HCT116 (cell line): Measurements from ENCODE around the gene CLEC4G. TPM values are rescaled to one million over a fixed set of nuclear protein-coding genes. Genes with fewer than 3 reads are reported as not detected.

Source experiments
- ATAC-seq: fragments of 200-7000 bp; cut with Tn5 transposase; 2 replicates; pipeline ENCODE4 v1.9.1; 2020; ENCODE audit warnings: mild to moderate bottlenecking, moderate library complexity
- BruUV-seq: library from RNA; stranded (reverse); fragments of 400-500 nt; replicated peaks from 2 replicates; lab custom pipeline; 2021; lab: Mats Ljungman, UMichigan
- CTCF ChIA-PET: fragments of 300-600 bp; sonication (Branson Sonifier 250); formaldehyde crosslinking; loops from one replicate; lab custom pipeline; 2021; ENCODE audit warnings: antibody characterized with exemption; lab: Charles Lee
- POLR2A ChIA-PET: fragments of 300-600, 350-600 bp; sonication (Branson Sonifier 250); formaldehyde crosslinking; loops from one replicate; lab custom pipeline; 2021; ENCODE audit warnings: antibody characterized with exemption; lab: Charles Lee
- RAD21 ChIA-PET, 2 experiments: fragments of 300-600 bp; sonication (Branson Sonifier 250); formaldehyde crosslinking; loops; one replicate each; lab custom pipeline; 2023; ENCODE audit warnings: low total read pairs in 2 of 2; ENCODE audit not compliant: uncharacterized antibody in 2 of 2, unreplicated experiment in 2 of 2, low non-redundant PET in 1 of 2; lab: Charles Lee
- DNase-seq: peaks from one replicate; pipeline ENCODE4 v3.0.0-alpha.2; 2010; ENCODE audit warnings: low read depth, low spot score
- H2AFZ ChIP-seq: fragments of 200-600 bp; shearing (Covaris generic), sonication (generic); 2 replicates; pipeline ENCODE4 v1.6.1; 2017; ENCODE audit warnings: low read depth, mixed run types, mixed read lengths, antibody characterized with exemption, low read length; ENCODE audit not compliant: poor library complexity, severe bottlenecking
- H3K27ac ChIP-seq: 2 replicates; pipeline ENCODE4 v1.5.1; 2012; ENCODE audit warnings: low read depth, low read length
- H3K27me3 ChIP-seq: fragments of 200-600 bp; sonication (generic); 2 replicates; pipeline ENCODE4 v1.6.1; 2016; ENCODE audit warnings: mixed run types, low read length, mixed read lengths; ENCODE audit not compliant: insufficient read depth
- H3K36me3 ChIP-seq, 2 experiments: fragments of 200-500 bp in 1 of 2; fragments of 200-600 bp in 1 of 2; sonication (Bioruptor generic) in 1 of 2; sonication (generic) in 1 of 2; 2 replicates each; pipeline versions ENCODE4 v1.5.1 to v1.6.1; 2014 to 2016; ENCODE audit warnings: low read length in 2 of 2, inconsistent platforms in 1 of 2, mixed read lengths in 1 of 2, mixed run types in 1 of 2; ENCODE audit not compliant: insufficient read depth in 2 of 2, control insufficient read depth in 1 of 2
- H3K4me1 ChIP-seq, 2 experiments: fragments of 200-600 bp in 1 of 2; sonication (generic) in 1 of 2; 2 replicates each; pipeline versions ENCODE4 v1.5.1 to v1.6.1; 2012 to 2017; ENCODE audit warnings: low read length in 2 of 2, inconsistent platforms in 1 of 2, mild to moderate bottlenecking in 1 of 2, mixed read lengths in 1 of 2, mixed run types in 1 of 2, moderate library complexity in 1 of 2; ENCODE audit not compliant: insufficient read depth in 2 of 2, control insufficient read depth in 1 of 2
- H3K4me2 ChIP-seq: fragments of 200-600 bp; sonication (generic); 2 replicates; pipeline ENCODE4 v1.6.1; 2017; ENCODE audit warnings: mixed run types, low read length, mixed read lengths
- H3K4me3 ChIP-seq, 2 experiments: fragments of 200-600 bp in 1 of 2; sonication (generic) in 1 of 2; replicated peaks in 1 of 2; 2 replicates each; pipeline ENCODE4 v1.5.1; 2011 to 2016; ENCODE audit warnings: low read length in 2 of 2, control low read depth in 1 of 2, low read depth in 1 of 2, mild to moderate bottlenecking in 1 of 2, mixed read lengths in 1 of 2, mixed run types in 1 of 2
- H3K79me2 ChIP-seq: fragments of 200-600 bp; sonication (generic); 2 replicates; pipeline ENCODE4 v1.6.1; 2017; ENCODE audit warnings: mild to moderate bottlenecking, mixed run types, low read length, moderate library complexity, mixed read lengths; ENCODE audit not compliant: insufficient read depth
- H3K9ac ChIP-seq: fragments of 200-600 bp; sonication (generic); 2 replicates; pipeline ENCODE4 v1.6.1; 2016; ENCODE audit warnings: low read length, mixed read lengths
- H3K9me2 ChIP-seq: fragments of 200-600 bp; sonication (generic), shearing (Covaris generic); 2 replicates; pipeline ENCODE4 v1.6.1; 2017; ENCODE audit warnings: mixed run types, mild to moderate bottlenecking, moderate library complexity; ENCODE audit not compliant: insufficient read depth
- H3K9me3 ChIP-seq, 2 experiments: fragments of 200-500 bp in 1 of 2; fragments of 200-600 bp in 1 of 2; sonication (Bioruptor generic) in 1 of 2; sonication (generic) in 1 of 2; 2 replicates each; pipeline ENCODE4 v1.6.1; 2014 to 2017; ENCODE audit warnings: low read length in 2 of 2, mixed read lengths in 2 of 2, inconsistent platforms in 1 of 2, low read depth in 1 of 2, mild to moderate bottlenecking in 1 of 2, mixed run types in 1 of 2, moderate library complexity in 1 of 2; ENCODE audit not compliant: control insufficient read depth in 1 of 2, insufficient read depth in 1 of 2
- H4K20me1 ChIP-seq: fragments of 200-600 bp; sonication (generic), shearing (Covaris generic); 2 replicates; pipeline ENCODE4 v1.6.1; 2017; ENCODE audit warnings: mixed run types, mild to moderate bottlenecking, moderate library complexity; ENCODE audit not compliant: insufficient read depth
- CBX3 ChIP-seq: IDR thresholded peaks from 2 replicates; pipeline ENCODE4 v1.6.1; 2012; ENCODE audit warnings: low read depth
- CEBPB ChIP-seq: IDR thresholded peaks from 2 replicates; pipeline ENCODE4 v1.6.1; 2012; ENCODE audit warnings: low read depth
- CTCF ChIP-seq, 3 experiments: fragments of 200-600 bp in 1 of 3; sonication (generic) in 1 of 3; IDR thresholded peaks in 2 of 3; conservative IDR thresholded peaks in 1 of 3; 2 replicates each; pipeline ENCODE4 v1.5.1; 2012 to 2017; ENCODE audit warnings: low read depth in 2 of 3, low read length in 2 of 3, antibody characterized with exemption in 1 of 3, borderline replicate concordance in 1 of 3, control low read depth in 1 of 3, mild to moderate bottlenecking in 1 of 3, mixed read lengths in 1 of 3, mixed run types in 1 of 3, moderate library complexity in 1 of 3; ENCODE audit not compliant: insufficient read depth in 1 of 3
- EGR1 ChIP-seq: IDR thresholded peaks from 2 replicates; pipeline ENCODE4 v1.6.1; 2012; ENCODE audit warnings: low read depth
- ELF1 ChIP-seq: IDR thresholded peaks from 2 replicates; pipeline ENCODE4 v1.6.1; 2012; ENCODE audit warnings: low read depth, borderline replicate concordance
- EZH2 ChIP-seq: fragments of 200-600 bp; sonication (generic); IDR thresholded peaks from 2 replicates; pipeline ENCODE4 v1.6.1; 2017; ENCODE audit warnings: antibody characterized with exemption, mixed run types
- EZH2phosphoT487 ChIP-seq: fragments of 200-600 bp; IDR thresholded peaks from 2 replicates; pipeline ENCODE4 v1.6.1; 2018; ENCODE audit warnings: antibody characterized with exemption, borderline replicate concordance
- FOSL1 ChIP-seq: IDR thresholded peaks from 2 replicates; pipeline ENCODE4 v1.6.1; 2012; ENCODE audit warnings: low read depth
- JUND ChIP-seq: IDR thresholded peaks from 2 replicates; pipeline ENCODE4 v1.6.1; 2012
- MAX ChIP-seq: IDR thresholded peaks from 2 replicates; pipeline ENCODE4 v1.6.1; 2012
- POLR2A ChIP-seq: IDR thresholded peaks from 2 replicates; pipeline ENCODE4 v1.7.0; 2011; ENCODE audit warnings: borderline replicate concordance; ENCODE audit not compliant: insufficient read depth, insufficient read length; ENCODE audit errors: extremely low read depth
- REST ChIP-seq: IDR thresholded peaks from 2 replicates; pipeline ENCODE4 v1.6.1; 2012; ENCODE audit warnings: low read depth
- SIN3A ChIP-seq: IDR thresholded peaks from 2 replicates; pipeline ENCODE4 v1.6.1; 2012; ENCODE audit warnings: low read depth
- SP1 ChIP-seq: IDR thresholded peaks from 2 replicates; pipeline ENCODE4 v1.6.1; 2012; ENCODE audit warnings: low read depth
- SRF ChIP-seq: IDR thresholded peaks from 2 replicates; pipeline ENCODE4 v1.6.1; 2012; ENCODE audit warnings: low read depth
- TCF7L2 ChIP-seq: IDR thresholded peaks from 2 replicates; pipeline ENCODE4 v1.7.0; 2011; ENCODE audit warnings: borderline replicate concordance, inconsistent platforms; ENCODE audit not compliant: insufficient read depth, insufficient read length; ENCODE audit errors: extremely low read depth
- YY1 ChIP-seq: IDR thresholded peaks from 2 replicates; pipeline ENCODE4 v1.6.1; 2011; ENCODE audit warnings: low read length, low read depth, moderate library complexity, mild to moderate bottlenecking; ENCODE audit not compliant: insufficient replicate concordance; ENCODE audit errors: extremely low read depth
- ZBTB33 ChIP-seq: IDR thresholded peaks from 2 replicates; pipeline ENCODE4 v1.6.1; 2011; ENCODE audit warnings: mild to moderate bottlenecking, low read length, moderate library complexity; ENCODE audit not compliant: insufficient replicate concordance; ENCODE audit errors: extremely low read depth
- ZFX ChIP-seq: fragments of 450-650 bp; IDR thresholded peaks from 2 replicates; pipeline ENCODE4 v1.6.1; 2017
- ZNF274 ChIP-seq: fragments of 200-500 bp; sonication (Bioruptor generic); IDR thresholded peaks from 2 replicates; pipeline ENCODE4 v1.6.1; 2014; ENCODE audit warnings: mild to moderate bottlenecking, low read depth, low read length, inconsistent platforms
- intact Hi-C: fragments of 100-400 bp; cut with micrococcal nuclease; formaldehyde crosslinking; loops from 2 replicates; pipeline ENCODE4 v1.10.0; 2022
- total RNA-seq: library from RNA; stranded (reverse); gene quantifications from one replicate; pipeline ENCODE4 v1.2.1, GENCODE V29; 2021; ENCODE audit not compliant: unreplicated experiment

Gene CLEC4G
- total RNA-seq, 1 experiment from 2014 or later: not detected

GRCh38 chr19:7694499-7694898 is 37.4 kb downstream of the CLEC4G start:
- BruUV-seq: no TSS peak
- no peak overlapping the region for H2AFZ ChIP-seq
- H3K4me3 ChIP-seq: no peak overlapping the region
- H3K9me3 ChIP-seq: peaks cover 0 to 5% of the 10 kb centered on the region in 2 experiments; a peak in 1 of 4 replicates
- no peaks in the 10 kb centered on the region for H4K20me1 ChIP-seq
- no peak for ATAC-seq
- no peak overlapping the region for H3K4me2 ChIP-seq
- TF ChIP-seq SRF: no peak
- no peak for TF ChIP-seq EZH2
- TF ChIP-seq JUND: no peak
- TF ChIP-seq ZBTB33: no peak
- no peak for TF ChIP-seq CBX3
- no peak for TF ChIP-seq SP1
- no peak for TF ChIP-seq MAX
- TF ChIP-seq YY1: no peak
- TF ChIP-seq POLR2A: no peak
- no peak for TF ChIP-seq FOSL1
- TF ChIP-seq CEBPB: no peak
- TF ChIP-seq ELF1: no peak
- no peak for TF ChIP-seq EGR1
- no peak for TF ChIP-seq CTCF (IDR thresholded peaks at IDR 0.05 in 2 of 3, conservative IDR thresholded peaks at IDR 0.05 in 1 of 3; ENCODE audit: borderline replicate concordance in 1 of 3, insufficient read depth in 1 of 3, low read depth in 2 of 3, low read length in 2 of 3)
- no peak for TF ChIP-seq ZFX
- TF ChIP-seq TCF7L2: no peak
- no peak for TF ChIP-seq EZH2phosphoT487
- no peak for TF ChIP-seq REST
- TF ChIP-seq SIN3A: no peak
- TF ChIP-seq ZNF274: no peak
- peaks cover 16% of the 10 kb centered on the region; the same call in 1 of the 2 replicates for H3K27me3 ChIP-seq
- no peaks in the 10 kb centered on the region for H3K4me1 ChIP-seq
- CTCF ChIA-PET: no interaction called here
- no peaks in the 10 kb centered on the region for H3K36me3 ChIP-seq
- H3K79me2 ChIP-seq: no peaks in the 10 kb centered on the region
- H3K9ac ChIP-seq: no peak overlapping the region
- POLR2A ChIA-PET: no interaction called here
- no peaks in the 10 kb centered on the region for H3K9me2 ChIP-seq
- no peak for DNase-seq
- no peak overlapping the region for H3K27ac ChIP-seq
- intact Hi-C loops: no loop called here
- RAD21 ChIA-PET: no interaction called here
